Heart left ventricle (tissue), 16 donors: ENCODE results near the gene KLK1. TPM values are rescaled to one million over a fixed set of nuclear protein-coding genes. Genes with fewer than 3 reads are reported as not detected.

Source experiments
- ATAC-seq, 4 donors: fragments of 200-7000 bp; cut with Tn5 transposase; one replicate each; pipeline ENCODE4 v1.9.1; 2020 to 2022; ENCODE audit warnings: moderate library complexity in 4 of 4, mild to moderate bottlenecking in 3 of 4, moderate number of reproducible peaks in 1 of 4
- DNase-seq, 5 donors: peaks; one replicate each; pipeline ENCODE4 v3.0.0-alpha.2; 2020
- H3K27ac ChIP-seq, 12 donors: fragments of 200-600 bp; sonication (generic) in 4 of 12; one replicate each; pipeline versions ENCODE4 v1.5.0 to v1.8.0; 2016 to 2022; ENCODE audit warnings: mild to moderate bottlenecking in 2 of 12
- H3K27me3 ChIP-seq, 9 donors: fragments of 200-600 bp; sonication (generic) in 2 of 9; one replicate each; pipeline versions ENCODE4 v1.5.1 to v1.8.0; 2016 to 2022; ENCODE audit warnings: mild to moderate bottlenecking in 3 of 9
- H3K36me3 ChIP-seq, 9 donors: fragments of 200-600 bp; sonication (generic) in 2 of 9; one replicate each; pipeline versions ENCODE4 v1.5.0 to v1.8.0; 2018 to 2022; ENCODE audit warnings: mild to moderate bottlenecking in 2 of 9
- H3K4me1 ChIP-seq, 12 donors: fragments of 200-600 bp; sonication (generic) in 4 of 12; one replicate each; pipeline versions ENCODE4 v1.5.0 to v1.8.0; 2016 to 2022; ENCODE audit warnings: mild to moderate bottlenecking in 3 of 12
- H3K4me3 ChIP-seq, 12 donors: fragments of 200-600 bp; sonication (generic) in 4 of 12; one replicate each; pipeline versions ENCODE4 v1.5.0 to v1.8.0; 2017 to 2022; ENCODE audit warnings: mild to moderate bottlenecking in 9 of 12, moderate library complexity in 4 of 12
- H3K9me3 ChIP-seq, 12 donors: fragments of 200-600 bp; sonication (generic) in 4 of 12; one replicate each; pipeline versions ENCODE4 v1.5.0 to v1.8.0; 2016 to 2022; ENCODE audit warnings: mild to moderate bottlenecking in 1 of 12
- CTCF ChIP-seq, 12 donors: fragments of 200-600 bp; sonication (generic) in 4 of 12; IDR thresholded peaks; one replicate each; pipeline versions ENCODE4 v1.5.0 to v1.8.0; 2018 to 2022; ENCODE audit warnings: antibody characterized with exemption in 12 of 12, mild to moderate bottlenecking in 5 of 12
- POLR2A ChIP-seq, 2 donors: fragments of 450-650 bp; IDR thresholded peaks; one replicate each; pipeline ENCODE4 v1.6.1; 2017; ENCODE audit warnings: antibody characterized with exemption in 2 of 2, mild to moderate bottlenecking in 2 of 2, moderate library complexity in 2 of 2
- whole genome bisulfite sequencing, 4 donors: extraction: QIAGEN DNeasy Blood & Tissue Kit in 2 of 4; methylation state at CpG; one replicate each; pipeline versions ENCODE4 v1.1.5 to v1.1.7; 2013 to 2018; 5-methylcytosine and 5-hydroxymethylcytosine counted together
- intact Hi-C, 10 donors: fragments of 100-400 bp; cut with DNase I; formaldehyde crosslinking; loops; one replicate each; pipeline versions ENCODE4 v1.11.1 to v1.14.2; 2022
- polyA plus RNA-seq, 2 donors: library from polyadenylated mRNA; stranded (reverse); fragments of 200-250 nt; gene quantifications; one replicate each; pipeline ENCODE4 v1.2.3, GENCODE V29; 2013
- total RNA-seq, 9 donors: library from RNA; depleted of rRNA in 2 of 9; stranded (reverse); fragments of >200 nt in 2 of 9; fragmentation: NEBNext Ultra II Directional in 3 of 9; extraction: Animal tissue kit (Norgen Biotek cat#: 25700) in 3 of 9; gene quantifications; one replicate each; pipeline versions ENCODE4 v1.1.0 to v1.2.4, GENCODE V29; 2016 to 2023
- donor health status: ischemic (EF 13 %, LVEDD 7.1; RV severe dilation, severe dysfunction).
- donor health status: healthy with polysubstance abuse.
- donor health status: DM: no; HTN: yes; CAD: no.
- donor health status: DM: no; HTN: no; CAD: no.
- donor health status: ischemic (EF 25% LVEDD 6.9; RV normal size, moderate dysfunction).
- donor health status: ischemic (EF 25% LVEDD 5.7; RV mildly dilated, moderate dysfunction).
- donor health status: healthy.
- donor health status: DM: yes; HTN: yes; CAD: no.
- donor health status: ischemic (EF 35%, LVEDD 5.7; RV mildly dilated, moderate dysfunction).
- donor health status: nonischemic (EF 11% LVEDD 7.7; RV severe dilation, severe dysfunction).
- donor health status: DM: yes; HTN: yes; CAD: no.
- donor health status: PGD.
- donor health status: ischemic (EF 29% LVEDD 5.4; RV normal size, mild dysfunction).
- donor health status: nonischemic (EF 23%, LVEDD 6.1; RV moderate dilation, normal function).

Gene KLK1
- total and polyA plus RNA-seq, 11 donors: 0.50 to 1.4 (median 0.58) TPM; not detected in 5

- H3K27me3 ChIP-seq: peaks cover 0 to 48% (median 15%) of the 10 kb centered on the region in 9 donors
- TF ChIP-seq CTCF (IDR thresholded peaks at IDR 0.05) (no peak), POLR2A (IDR thresholded peaks at IDR 0.05) (no peak)
- WGBS, 4 donors: 62 to 77% (median 65%) methylated on average over 7 of the region's 7 CpGs
- H3K4me1 ChIP-seq: no peaks in the 10 kb centered on the region
- ATAC-seq (no peak), DNase-seq (no peak)
- H3K9me3 ChIP-seq: no peaks in the 10 kb centered on the region
- H3K36me3 ChIP-seq: no peaks in the 10 kb centered on the region
- H3K27ac ChIP-seq: no peak overlapping the region
- H3K4me3 ChIP-seq: no peak overlapping the region
- intact Hi-C loops: no loop called here
Observed at GRCh38 chr19:50861496-50862286, 38.1 kb upstream of the KLK1 start.

GRCh38 chr19:50861010-50861409 is 37.4 kb upstream of the KLK1 start:
- intact Hi-C loops: no loop called here
- TF ChIP-seq POLR2A (IDR thresholded peaks at IDR 0.05) (no peak), CTCF (IDR thresholded peaks at IDR 0.05) (no peak)
- H3K36me3 ChIP-seq: no peaks in the 10 kb centered on the region
- H3K27ac ChIP-seq: no peak overlapping the region
- H3K27me3 ChIP-seq: peaks cover 0 to 48% (median 15%) of the 10 kb centered on the region in 9 donors
- no peak for DNase-seq
- H3K4me3 ChIP-seq: no peak overlapping the region
- 61 to 78% (median 76%) methylated on average over 5 of the region's 5 CpGs for WGBS, 4 donors
- ATAC-seq: no peak
- H3K9me3 ChIP-seq: no peaks in the 10 kb centered on the region
- H3K4me1 ChIP-seq: no peaks in the 10 kb centered on the region

- no peak for ATAC-seq
- Histone ChIP-seq H3K9me3 (no peaks in the 10 kb centered on the region), H3K36me3 (no peaks in the 10 kb centered on the region), H3K27me3 (peaks cover 0 to 46% (median 16%) of the 10 kb centered on the region in 9 donors), H3K27ac (no peak overlapping the region), H3K4me3 (no peak overlapping the region), H3K4me1 (no peaks in the 10 kb centered on the region)
- intact Hi-C loops: no loop called here
- no peak for TF ChIP-seq CTCF (IDR thresholded peaks at IDR 0.05)
- no peak for TF ChIP-seq POLR2A (IDR thresholded peaks at IDR 0.05)
- no peak for DNase-seq
- 79 to 85% (median 81%) methylated on average over 4 of the region's 4 CpGs for WGBS, 4 donors
Observed at GRCh38 chr19:50859849-50860248, 36.3 kb upstream of the KLK1 start.

GRCh38 chr19:50858886-50859285 is 35.3 kb upstream of the KLK1 start:
- no peak for ATAC-seq
- no peak for DNase-seq
- WGBS, 4 donors: 7 to 19% (median 14%) methylated on average over 7 of the region's 7 CpGs
- peaks cover 0 to 52% (median 21%) of the 10 kb centered on the region in 9 donors for H3K27me3 ChIP-seq
- no peak overlapping the region for H3K27ac ChIP-seq
- no peaks in the 10 kb centered on the region for H3K4me1 ChIP-seq
- no peaks in the 10 kb centered on the region for H3K9me3 ChIP-seq
- H3K4me3 ChIP-seq: no peak overlapping the region
- TF ChIP-seq CTCF (IDR thresholded peaks at IDR 0.05) (no peak), POLR2A (IDR thresholded peaks at IDR 0.05) (no peak)
- intact Hi-C loops: no loop called here
- H3K36me3 ChIP-seq: no peaks in the 10 kb centered on the region
